ENCODE measurements around the gene PDE1A.

Gene PDE1A

DNA sequence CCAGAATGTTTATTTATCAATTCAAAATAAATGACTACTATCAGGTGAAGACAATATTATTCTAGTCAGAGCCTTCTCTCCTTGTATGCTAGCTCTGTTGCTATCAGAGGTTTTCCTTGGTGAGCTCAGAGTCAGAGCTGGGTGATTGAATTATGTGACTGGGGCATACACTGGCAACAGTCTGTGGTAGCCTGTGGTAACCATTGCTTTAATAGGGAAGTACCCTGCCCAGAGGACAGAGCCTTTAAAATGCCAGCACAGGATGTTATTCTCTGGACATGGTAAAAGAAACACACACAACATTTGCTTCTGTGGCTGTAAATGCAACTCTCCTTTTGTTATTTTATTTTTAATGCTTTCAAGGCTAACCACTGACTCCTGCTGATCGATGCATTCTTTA lies 316.5 kb downstream of the PDE1A start:
- H3K9me3 ChIP-seq (ENCODE audit: control insufficient read depth, insufficient read depth, low read depth, low read length), result no peaks in the 10 kb centered on the region
- H3K27ac ChIP-seq (ENCODE audit: low read depth, low read length), result no peak overlapping the region
- no peaks in the 10 kb centered on the region for H3K27me3 ChIP-seq (ENCODE audit: control insufficient read depth, insufficient read depth, low read length)
- no peak overlapping the region for H3K4me3 ChIP-seq (ENCODE audit: low read depth, low read length)
- H3K4me1 ChIP-seq (ENCODE audit: control insufficient read depth, insufficient read depth, low read length), result peaks cover 3% of the 10 kb centered on the region; the same call in 1 of the 2 replicates
- H3K36me3 ChIP-seq (ENCODE audit: control insufficient read depth, insufficient read depth, low read length), result no peaks in the 10 kb centered on the region
- no peak overlapping the region for H3K9ac ChIP-seq (ENCODE audit: low read length)

DNA sequence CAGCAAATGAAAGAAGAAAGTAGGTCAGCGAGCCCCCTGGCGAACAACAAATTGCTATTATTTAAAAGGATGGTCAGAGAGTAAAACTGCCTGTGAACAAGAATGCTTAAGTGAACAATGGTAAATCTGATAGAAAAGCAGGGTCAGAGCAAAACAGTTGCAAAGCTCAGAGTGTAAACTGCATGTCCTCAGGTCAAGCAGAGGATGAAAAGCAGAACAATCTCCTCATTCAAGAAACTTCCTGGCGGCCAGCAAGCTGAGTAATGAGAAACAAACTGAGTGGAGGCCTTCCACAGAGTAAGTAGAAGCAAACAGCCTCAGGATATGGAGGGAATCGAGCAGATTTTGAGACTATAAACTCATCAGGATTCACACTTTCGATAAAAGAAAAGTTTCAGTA lies 323.3 kb downstream of the PDE1A start:
- H3K9ac ChIP-seq (ENCODE audit: low read length), result no peak overlapping the region

DNA sequence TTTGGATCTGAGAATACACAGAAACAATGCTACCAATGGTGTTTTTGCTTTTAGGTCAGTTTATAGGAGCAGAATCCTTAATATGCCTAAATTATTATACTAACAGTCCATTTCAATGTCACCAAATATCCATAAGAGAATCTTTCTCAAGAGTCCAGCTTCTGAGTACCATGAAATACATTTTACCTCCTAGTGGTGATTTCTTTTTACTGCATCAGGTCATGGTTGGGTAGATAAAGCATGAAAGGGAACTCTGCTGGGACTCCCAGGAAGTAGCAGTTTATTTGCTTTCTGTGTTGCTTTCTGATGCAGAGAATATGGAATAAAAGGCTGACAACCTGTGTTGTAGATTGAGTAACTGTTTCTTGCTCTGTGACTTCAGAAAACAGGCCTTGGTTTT lies 325.6 kb downstream of the PDE1A start:
- H3K36me3 ChIP-seq (ENCODE audit: control insufficient read depth, insufficient read depth, low read length), result no peaks in the 10 kb centered on the region
- peaks cover 10% of the 10 kb centered on the region for H3K4me1 ChIP-seq (ENCODE audit: control insufficient read depth, insufficient read depth, low read length)
- no peak overlapping the region for H3K9ac ChIP-seq (ENCODE audit: low read length)
- no peaks in the 10 kb centered on the region for H3K27me3 ChIP-seq (ENCODE audit: control insufficient read depth, insufficient read depth, low read length)
- H3K27ac ChIP-seq (ENCODE audit: low read depth, low read length), result no peak overlapping the region
- H3K9me3 ChIP-seq (ENCODE audit: control insufficient read depth, insufficient read depth, low read depth, low read length), result no peaks in the 10 kb centered on the region
- no peak overlapping the region for H3K4me3 ChIP-seq (ENCODE audit: low read depth, low read length)

More for the DNA sequence above, 323.3 kb downstream of the PDE1A start:
- Histone ChIP-seq H3K27me3 (ENCODE audit: control insufficient read depth, insufficient read depth, low read length) (no peaks in the 10 kb centered on the region), H3K27ac (ENCODE audit: low read depth, low read length) (no peak overlapping the region), H3K9me3 (ENCODE audit: control insufficient read depth, insufficient read depth, low read depth, low read length) (no peaks in the 10 kb centered on the region), H3K4me1 (ENCODE audit: control insufficient read depth, insufficient read depth, low read length) (peaks cover 10% of the 10 kb centered on the region), H3K36me3 (ENCODE audit: control insufficient read depth, insufficient read depth, low read length) (no peaks in the 10 kb centered on the region), H3K4me3 (ENCODE audit: low read depth, low read length) (no peak overlapping the region)

DNA sequence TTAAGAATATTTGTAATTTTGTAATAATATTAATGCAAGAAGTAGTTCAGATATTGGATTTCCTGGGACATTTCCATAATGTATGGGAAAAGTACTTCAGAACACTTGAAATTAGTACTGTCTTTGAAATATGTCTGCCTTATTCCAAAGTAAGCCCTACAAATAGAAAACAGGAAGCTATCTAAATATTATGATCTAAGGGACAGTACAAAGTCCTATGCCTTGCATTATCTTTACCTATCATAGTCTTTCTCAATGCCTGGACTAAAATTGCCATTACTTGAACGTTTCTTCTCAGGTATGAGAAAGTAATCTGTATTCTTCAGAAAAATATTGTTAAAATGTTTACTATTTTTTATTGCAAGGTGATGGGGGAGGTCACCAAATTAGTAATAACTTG lies 328.2 kb downstream of the PDE1A start:
- H3K27me3 ChIP-seq (ENCODE audit: control insufficient read depth, insufficient read depth, low read length), result no peaks in the 10 kb centered on the region
- no peaks in the 10 kb centered on the region for H3K9me3 ChIP-seq (ENCODE audit: control insufficient read depth, insufficient read depth, low read depth, low read length)
- no peak overlapping the region for H3K27ac ChIP-seq (ENCODE audit: low read depth, low read length)
- no peaks in the 10 kb centered on the region for H3K36me3 ChIP-seq (ENCODE audit: control insufficient read depth, insufficient read depth, low read length)
- H3K4me3 ChIP-seq (ENCODE audit: low read depth, low read length), result no peak overlapping the region
- H3K4me1 ChIP-seq (ENCODE audit: control insufficient read depth, insufficient read depth, low read length), result peaks cover 9% of the 10 kb centered on the region
- H3K9ac ChIP-seq (ENCODE audit: low read length), result no peak overlapping the region

DNA sequence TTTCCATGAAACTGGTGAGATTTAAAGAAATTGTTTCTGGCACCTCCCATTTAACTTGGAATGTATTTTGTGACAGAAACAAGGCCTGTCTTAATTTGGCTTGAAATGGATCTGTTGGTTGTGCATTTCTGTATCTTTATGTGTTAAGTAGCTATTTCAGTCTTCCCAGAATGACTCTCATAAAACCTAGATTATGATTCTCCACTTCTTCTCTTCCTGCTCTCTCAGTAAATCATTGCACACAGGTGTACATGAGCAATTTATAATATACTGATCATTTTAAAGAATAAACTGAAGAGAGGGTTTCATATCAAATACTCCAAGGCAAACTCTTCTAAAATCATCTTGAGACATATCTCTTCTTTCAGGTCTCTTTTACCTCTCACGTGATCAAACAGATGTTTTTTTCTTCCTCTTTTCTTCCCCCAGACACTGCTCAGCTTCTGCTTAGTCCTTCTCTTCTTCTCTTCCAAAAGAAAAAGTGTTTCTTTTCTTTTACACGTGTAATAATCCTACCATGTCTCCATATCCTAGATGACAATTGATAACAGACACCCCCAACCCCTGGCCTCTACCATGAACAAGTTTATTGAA lies 329.2 kb downstream of the PDE1A start:
- H3K4me3 ChIP-seq (ENCODE audit: low read depth, low read length), result no peak overlapping the region

DNA sequence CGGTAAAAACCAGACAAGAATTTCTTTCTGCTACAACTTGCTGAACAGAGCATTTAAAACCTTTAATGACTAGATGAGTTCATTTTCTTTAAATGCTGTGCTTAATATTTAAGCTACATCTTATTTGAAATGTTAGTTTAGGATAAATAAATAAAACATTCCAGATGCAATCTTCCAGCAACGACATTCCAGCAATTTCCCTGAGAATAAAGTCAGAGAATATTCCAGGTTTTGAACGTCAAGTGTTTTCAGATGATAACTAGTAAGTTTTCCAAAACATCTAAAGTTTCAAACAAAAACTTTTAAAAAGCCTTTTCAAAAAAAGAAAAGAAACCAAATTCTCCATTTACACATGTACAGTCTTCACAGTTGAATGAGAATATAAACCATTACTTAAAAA lies 336.4 kb downstream of the PDE1A start:
- H3K27ac ChIP-seq (ENCODE audit: low read depth, low read length), result no peak overlapping the region
- no peaks in the 10 kb centered on the region for H3K36me3 ChIP-seq (ENCODE audit: control insufficient read depth, insufficient read depth, low read length)
- no peaks in the 10 kb centered on the region for H3K9me3 ChIP-seq (ENCODE audit: control insufficient read depth, insufficient read depth, low read depth, low read length)
- no peak overlapping the region for H3K9ac ChIP-seq (ENCODE audit: low read length)
- H3K4me1 ChIP-seq (ENCODE audit: control insufficient read depth, insufficient read depth, low read length), result no peaks in the 10 kb centered on the region
- H3K27me3 ChIP-seq (ENCODE audit: control insufficient read depth, insufficient read depth, low read length), result no peaks in the 10 kb centered on the region
- H3K4me3 ChIP-seq (ENCODE audit: low read depth, low read length), result no peak overlapping the region

More for the DNA sequence above, 329.2 kb downstream of the PDE1A start:
- Histone ChIP-seq H3K27me3 (ENCODE audit: control insufficient read depth, insufficient read depth, low read length) (no peaks in the 10 kb centered on the region), H3K27ac (ENCODE audit: low read depth, low read length) (no peak overlapping the region), H3K36me3 (ENCODE audit: control insufficient read depth, insufficient read depth, low read length) (no peaks in the 10 kb centered on the region), H3K4me1 (ENCODE audit: control insufficient read depth, insufficient read depth, low read length) (peaks cover 4% of the 10 kb centered on the region), H3K9me3 (ENCODE audit: control insufficient read depth, insufficient read depth, low read depth, low read length) (no peaks in the 10 kb centered on the region), H3K9ac (ENCODE audit: low read length) (no peak overlapping the region)

Data from HUES6 (cell line).